Myocyte (in vitro differentiated cells): ENCODE data around the gene CCNDBP1. TPM values are rescaled to one million over a fixed set of nuclear protein-coding genes. Genes with fewer than 3 reads are reported as not detected.
A peak's percentile ranks its signal among the peaks of the same experiment; 100 is the strongest.
"Not testable (repeated sequence)": the region's sequence is repeated elsewhere in the genome, so short reads cannot be mapped to it uniquely, and the experiment has no call there.

Experiments
- DNase-seq: peaks from one replicate; pipeline ENCODE4 v3.0.0-alpha.2; 2012; ENCODE audit warnings: low read depth
- polyA plus RNA-seq: library from polyadenylated mRNA; unstranded; fragments of >200 nt; gene quantifications from one replicate; pipeline ENCODE4 v1.2.1, GENCODE V29; 2012; ENCODE audit warnings: missing spikeins
- total RNA-seq: library from RNA; depleted of rRNA; stranded (reverse); fragments of >200 nt; gene quantifications from 2 replicates; pipeline ENCODE4 v1.2.3, GENCODE V29; 2014

CCNDBP1 gene
- 97.6 and 109 TPM in 2 replicates for total RNA-seq
- polyA plus RNA-seq = 62.8 TPM

- DNase-seq = peak; percentile 92
These were observed at the start of gene CCNDBP1 for GRCh38 chr15:43185157-43186002. TSS of gene CCNDBP1 (plus strand) at chr15:43185403. CDS start at chr15:43185499, 96 bp downstream.

GRCh38 chr15:43143203-43143941 is 41.8 kb upstream of the CCNDBP1 start:
- DNase-seq = no peak

GRCh38 chr15:43144512-43144911 is 40.7 kb upstream of the CCNDBP1 start:
- DNase-seq = no peak

- no peak for DNase-seq
These were observed 39.0 kb upstream of the CCNDBP1 start for GRCh38 chr15:43146184-43146583.

- DNase-seq = peak; percentile 27
These were observed 34.8 kb upstream of the CCNDBP1 start for GRCh38 chr15:43150191-43150929.

GRCh38 chr15:43151688-43152087 is 33.5 kb upstream of the CCNDBP1 start:
- no peak for DNase-seq

- no peak for DNase-seq
These were observed 31.9 kb upstream of the CCNDBP1 start for GRCh38 chr15:43153269-43153668.

GRCh38 chr15:43165801-43166325 is 19.3 kb upstream of the CCNDBP1 start:
- no peak for DNase-seq

GRCh38 chr15:43167261-43167660 is 17.9 kb upstream of the CCNDBP1 start:
- not testable (repeated sequence) for DNase-seq

GRCh38 chr15:43168192-43169107 is 16.8 kb upstream of the CCNDBP1 start:
- peak; percentile 91 for DNase-seq

- DNase-seq = no peak
These were observed 15.3 kb upstream of the CCNDBP1 start for GRCh38 chr15:43169888-43170287.

GRCh38 chr15:43175656-43176309 is 9.4 kb upstream of the CCNDBP1 start:
- not testable (repeated sequence) for DNase-seq

GRCh38 chr15:43177147-43177546 is 8.1 kb upstream of the CCNDBP1 start:
- DNase-seq = not testable (repeated sequence)

GRCh38 chr15:43183270-43183669 is 1.9 kb upstream of the CCNDBP1 start:
- DNase-seq = no peak

GRCh38 chr15:43184407-43185124 is 637 bp upstream of the CCNDBP1 start:
- peak; percentile 63 for DNase-seq

- peak; percentile 35 for DNase-seq
These were observed 775 bp downstream of the CCNDBP1 start for GRCh38 chr15:43186003-43186353.

GRCh38 chr15:43187544-43188155 is 2.4 kb downstream of the CCNDBP1 start:
- peak; percentile 40 for DNase-seq

GRCh38 chr15:43189296-43189695 is 4.1 kb downstream of the CCNDBP1 start:
- DNase-seq = no peak

- DNase-seq = peak; percentile 13
These were observed 5.0 kb downstream of the CCNDBP1 start for GRCh38 chr15:43190178-43190577.
